ENCODE results near the gene GVQW3. TPM values are rescaled to one million over a fixed set of nuclear protein-coding genes. Genes with fewer than 3 reads are reported as not detected.

The GVQW3 gene
- total and polyA plus RNA-seq, 2 of the 13 experiments (the other 11 are each of a cell fraction or from before 2014, with no cell fraction given): 5.0 to 5.6 TPM

GRCh38 chr11:76445121-76446084 lies 64.3 kb downstream of the GVQW3 start (continued):
- TF ChIP-seq ZNF580 (CRISPR knock-in tag; IDR thresholded peaks at IDR 0.05; ENCODE audit: borderline replicate concordance, low read depth) (no peak), XRCC5 (optimal IDR thresholded peaks at IDR 0.05; ENCODE audit: low read length) (no peak), HOXD1 (CRISPR knock-in tag; IDR thresholded peaks at IDR 0.05) (0 out of 2 replicates have a peak, but pooled peaks have one; percentile 6), KDM6A (CRISPR knock-in tag; IDR thresholded peaks at IDR 0.05; ENCODE audit: low read depth) (no peak), ZNF143 (CRISPR knock-in tag; IDR thresholded peaks at IDR 0.05) (no peak), ZNF660 (CRISPR knock-in tag; IDR thresholded peaks at IDR 0.05; ENCODE audit: borderline replicate concordance, low read depth) (no peak), ZNF678 (CRISPR knock-in tag; IDR thresholded peaks at IDR 0.05) (no peak), CSRNP2 (CRISPR knock-in tag; conservative IDR thresholded peaks at IDR 0.05; ENCODE audit: low read depth) (no peak), ZNF10 (CRISPR knock-in tag; IDR thresholded peaks at IDR 0.05; ENCODE audit: borderline replicate concordance, low read depth) (no peak), ZNF530 (CRISPR knock-in tag; IDR thresholded peaks at IDR 0.05; ENCODE audit: low read depth) (no peak), NR2F1 (CRISPR knock-in tag; IDR thresholded peaks at IDR 0.05) (no peak), NPAS2 (CRISPR knock-in tag; IDR thresholded peaks at IDR 0.05; ENCODE audit: borderline replicate concordance) (no peak), UBTF (CRISPR knock-in tag; IDR thresholded peaks at IDR 0.05) (peak; percentile 34; the same call in 1 of the 2 replicates), ERF (CRISPR knock-in tag; IDR thresholded peaks at IDR 0.05) (no peak), ZNF891 (CRISPR knock-in tag; IDR thresholded peaks at IDR 0.05) (peak; percentile 79), ZNF646 (CRISPR knock-in tag; IDR thresholded peaks at IDR 0.05) (no peak)
